ENCODE results near the gene SNCA. TPM values are rescaled to one million over a fixed set of nuclear protein-coding genes. Genes with fewer than 3 reads are reported as not detected.

Gene SNCA
- total and polyA plus RNA-seq, 2 of the 8 experiments (the other 6 are each of a cell fraction or from before 2014, with no cell fraction given) = 8.5 to 16.8 TPM

DNA sequence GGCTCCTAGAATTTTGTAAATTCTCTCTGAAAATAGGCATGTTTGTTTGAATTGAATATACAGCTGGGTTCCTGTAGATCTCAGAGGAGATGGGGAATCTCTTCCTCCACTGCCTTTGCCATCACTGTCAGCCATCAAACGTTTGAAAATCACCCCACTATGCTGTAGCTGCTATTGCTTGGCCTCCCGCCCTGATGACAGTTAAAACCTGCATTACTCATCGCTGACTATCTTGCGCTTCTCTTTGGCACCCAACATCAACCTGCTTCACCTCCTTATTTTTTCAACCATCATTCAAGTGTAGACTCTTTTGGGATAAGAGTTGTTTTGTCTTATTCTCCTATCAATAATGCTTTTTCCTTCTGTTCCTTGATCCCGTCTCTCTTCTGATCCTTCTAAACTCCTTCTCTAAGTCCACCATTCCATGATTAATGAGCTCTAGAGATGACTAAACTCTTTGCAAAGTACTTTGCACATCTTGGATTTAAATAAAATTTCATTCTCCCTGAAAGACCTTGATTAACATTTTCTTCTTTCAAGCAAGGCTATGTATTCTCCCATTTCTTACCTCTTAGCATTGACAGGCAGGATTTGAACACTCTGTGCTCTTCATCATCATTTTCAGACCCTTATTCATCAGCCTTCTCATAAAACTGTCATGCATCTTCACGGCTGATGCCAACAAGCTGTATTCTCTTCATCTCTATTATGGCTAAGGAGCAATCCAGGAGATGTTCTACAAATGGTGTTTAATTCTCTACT is 133.0 kb downstream of the SNCA start (continued):
- TF ChIP-seq CHD7 (IDR thresholded peaks at IDR 0.05; ENCODE audit: insufficient replicate concordance, low read length) (no peak), TAF1 (IDR thresholded peaks at IDR 0.05; ENCODE audit: low read depth, low read length) (no peak), KDM4A (IDR thresholded peaks at IDR 0.05; ENCODE audit: low read depth, low read length, severe bottlenecking) (no peak), POLR2AphosphoS5 (IDR thresholded peaks at IDR 0.05; ENCODE audit: low read depth, low read length) (no peak), ZNF274 (IDR thresholded peaks at IDR 0.05; ENCODE audit: borderline replicate concordance, extremely low read depth, low read length) (no peak), CTBP2 (IDR thresholded peaks at IDR 0.05; ENCODE audit: borderline replicate concordance, insufficient read depth, insufficient read length, low read length) (no peak), NANOG (IDR thresholded peaks at IDR 0.05; ENCODE audit: insufficient read depth, low read depth, low read length, poor library complexity, severe bottlenecking) (no peak), CHD2 (IDR thresholded peaks at IDR 0.05; ENCODE audit: low read length) (no peak), BRCA1 (IDR thresholded peaks at IDR 0.05; ENCODE audit: low read depth, low read length) (no peak), CEBPB (IDR thresholded peaks at IDR 0.05; ENCODE audit: low read depth, low read length) (no peak), SUZ12 (IDR thresholded peaks at IDR 0.05; ENCODE audit: low read length) (no peak)
